PFSK-1 (cell line): ENCODE data around the gene BCO1.

Experiments
- FOXP2 ChIP-seq: optimal IDR thresholded peaks from 2 replicates; pipeline ENCODE3; 2011; ENCODE audit warnings: borderline replicate concordance, control low read depth, inconsistent platforms; ENCODE audit not compliant: insufficient read depth; ENCODE audit errors: extremely low read length, extremely low read depth
- POLR2AphosphoS5 ChIP-seq: IDR thresholded peaks from 2 replicates; pipeline ENCODE4 v1.6.1; 2012; ENCODE audit warnings: low read depth, mild to moderate bottlenecking, control low read depth, low read length, moderate library complexity
- REST ChIP-seq, 2 experiments: IDR thresholded peaks; 2 replicates each; pipeline versions ENCODE4 v1.6.1 to v1.8.0; 2011 to 2012; ENCODE audit warnings: low read depth in 2 of 2, low read length in 2 of 2, control low read depth in 1 of 2, inconsistent platforms in 1 of 2, mild to moderate bottlenecking in 1 of 2, moderate library complexity in 1 of 2; ENCODE audit not compliant: insufficient read depth in 1 of 2
- SIN3A ChIP-seq: IDR thresholded peaks from 2 replicates; pipeline ENCODE4 v1.6.1; 2012; ENCODE audit warnings: mild to moderate bottlenecking, low read length, moderate library complexity, borderline replicate concordance; ENCODE audit not compliant: insufficient read depth
- TAF1 ChIP-seq: IDR thresholded peaks from 2 replicates; pipeline ENCODE4 v1.6.1; 2012; ENCODE audit warnings: low read length, control low read depth, borderline replicate concordance; ENCODE audit not compliant: insufficient read depth

The BCO1 gene

GRCh38 chr16:81220349-81220748 lies 18.1 kb upstream of the BCO1 start:
- TF ChIP-seq SIN3A: no peak
- no peak for TF ChIP-seq REST (IDR thresholded peaks at IDR 0.05; ENCODE audit: insufficient read depth in 1 of 2, low read depth in 2 of 2, low read length in 2 of 2)

- TF ChIP-seq REST (IDR thresholded peaks at IDR 0.05; ENCODE audit: insufficient read depth in 1 of 2, low read depth in 2 of 2, low read length in 2 of 2) (no peak), TAF1 (no peak), POLR2AphosphoS5 (no peak), SIN3A (no peak), FOXP2 (no peak)
These were observed 16.8 kb upstream of the BCO1 start for GRCh38 chr16:81221731-81222130.

GRCh38 chr16:81224824-81225223 lies 13.7 kb upstream of the BCO1 start:
- TF ChIP-seq TAF1: no peak
- no peak for TF ChIP-seq FOXP2
- no peak for TF ChIP-seq SIN3A
- TF ChIP-seq REST (IDR thresholded peaks at IDR 0.05; ENCODE audit: insufficient read depth in 1 of 2, low read depth in 2 of 2, low read length in 2 of 2): no peak
- TF ChIP-seq POLR2AphosphoS5: no peak

- TF ChIP-seq FOXP2: no peak
These were observed 10.7 kb upstream of the BCO1 start for GRCh38 chr16:81227785-81228184.

- no peak for TF ChIP-seq POLR2AphosphoS5
- TF ChIP-seq SIN3A: no peak
- TF ChIP-seq FOXP2: no peak
- no peak for TF ChIP-seq TAF1
- TF ChIP-seq REST (IDR thresholded peaks at IDR 0.05; ENCODE audit: insufficient read depth in 1 of 2, low read depth in 2 of 2, low read length in 2 of 2): no peak
These were observed 8.7 kb upstream of the BCO1 start for GRCh38 chr16:81229811-81230210.
